Chondrocyte (in vitro differentiated cells): ENCODE results near the gene MFN2. TPM values are rescaled to one million over a fixed set of nuclear protein-coding genes. Genes with fewer than 3 reads are reported as not detected.
A peak's percentile ranks its signal among the peaks of the same experiment; 100 is the strongest.

ENCODE experiments used
- DNase-seq: peaks from one replicate; pipeline ENCODE4 v3.0.0; 2021; ENCODE audit warnings: mixed read lengths, low spot score
- H3K27ac Mint-ChIP-seq: one replicate; pipeline ENCODE4 v1.8.0; 2021; ENCODE audit warnings: mild to moderate bottlenecking, moderate library complexity, mixed read lengths; ENCODE audit not compliant: unreplicated experiment
- H3K27me3 Mint-ChIP-seq: 2 replicates; pipeline ENCODE4 v1.8.0; 2021; ENCODE audit warnings: low read depth, mixed read lengths
- H3K36me3 Mint-ChIP-seq: 2 replicates; pipeline ENCODE4 v1.8.0; 2021; ENCODE audit warnings: low read depth, mixed read lengths
- H3K4me1 Mint-ChIP-seq: 2 replicates; pipeline ENCODE4 v1.8.0; 2021; ENCODE audit warnings: low read depth, mild to moderate bottlenecking, mixed read lengths
- H3K4me3 Mint-ChIP-seq: one replicate; pipeline ENCODE4 v1.8.0; 2021; ENCODE audit warnings: mild to moderate bottlenecking, moderate library complexity, mixed read lengths; ENCODE audit not compliant: unreplicated experiment
- H3K9me3 Mint-ChIP-seq: 2 replicates; pipeline ENCODE4 v1.8.0; 2021; ENCODE audit warnings: low read depth, mixed read lengths
- total RNA-seq: library from RNA; stranded (reverse); gene quantifications from 3 replicates; pipeline ENCODE4 v1.2.1, GENCODE V29; 2021
- TF ChIP-seq, protein P1 (sequence below): fragments of 200-600 bp; sonication (generic); IDR thresholded peaks from 2 replicates; pipeline ENCODE4 v1.5.0; 2021; ENCODE audit warnings: antibody characterized with exemption, mild to moderate bottlenecking, moderate library complexity

MFN2 gene
- total RNA-seq, 1 donor from 2014 or later, result 56.6 TPM

DNA sequence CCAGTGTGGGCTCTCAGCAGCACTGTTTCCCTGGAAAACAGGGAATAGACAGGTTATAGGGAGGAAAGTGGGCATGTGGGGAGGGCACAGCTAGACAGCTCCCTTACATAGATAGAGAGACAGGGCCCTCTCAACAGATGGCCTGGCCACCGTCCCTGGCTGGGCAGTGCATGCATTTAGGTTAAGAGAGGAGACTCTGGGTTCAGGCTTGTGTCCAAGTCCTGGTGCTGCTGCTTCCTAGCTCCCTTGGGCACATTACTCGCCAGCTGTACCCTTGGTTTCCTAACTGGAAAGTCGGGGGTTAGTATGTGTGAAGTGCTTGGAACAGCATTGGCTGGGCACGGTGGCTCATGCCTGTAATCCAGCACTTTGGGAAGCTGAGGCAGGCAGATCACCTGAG, 36.6 kb upstream of the MFN2 start:
- H3K9me3 Mint-ChIP-seq, result no peaks in the 10 kb centered on the region
- no peak overlapping the region for H3K27ac Mint-ChIP-seq
- TF ChIP-seq, protein P1, sequence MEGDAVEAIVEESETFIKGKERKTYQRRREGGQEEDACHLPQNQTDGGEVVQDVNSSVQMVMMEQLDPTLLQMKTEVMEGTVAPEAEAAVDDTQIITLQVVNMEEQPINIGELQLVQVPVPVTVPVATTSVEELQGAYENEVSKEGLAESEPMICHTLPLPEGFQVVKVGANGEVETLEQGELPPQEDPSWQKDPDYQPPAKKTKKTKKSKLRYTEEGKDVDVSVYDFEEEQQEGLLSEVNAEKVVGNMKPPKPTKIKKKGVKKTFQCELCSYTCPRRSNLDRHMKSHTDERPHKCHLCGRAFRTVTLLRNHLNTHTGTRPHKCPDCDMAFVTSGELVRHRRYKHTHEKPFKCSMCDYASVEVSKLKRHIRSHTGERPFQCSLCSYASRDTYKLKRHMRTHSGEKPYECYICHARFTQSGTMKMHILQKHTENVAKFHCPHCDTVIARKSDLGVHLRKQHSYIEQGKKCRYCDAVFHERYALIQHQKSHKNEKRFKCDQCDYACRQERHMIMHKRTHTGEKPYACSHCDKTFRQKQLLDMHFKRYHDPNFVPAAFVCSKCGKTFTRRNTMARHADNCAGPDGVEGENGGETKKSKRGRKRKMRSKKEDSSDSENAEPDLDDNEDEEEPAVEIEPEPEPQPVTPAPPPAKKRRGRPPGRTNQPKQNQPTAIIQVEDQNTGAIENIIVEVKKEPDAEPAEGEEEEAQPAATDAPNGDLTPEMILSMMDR, result no peak
- H3K27me3 Mint-ChIP-seq, result no peaks in the 10 kb centered on the region
- peaks cover 20% of the 10 kb centered on the region for H3K4me1 Mint-ChIP-seq
- H3K4me3 Mint-ChIP-seq, result no peak overlapping the region
- no peak for DNase-seq
- peaks cover 21% of the 10 kb centered on the region for H3K36me3 Mint-ChIP-seq

DNA sequence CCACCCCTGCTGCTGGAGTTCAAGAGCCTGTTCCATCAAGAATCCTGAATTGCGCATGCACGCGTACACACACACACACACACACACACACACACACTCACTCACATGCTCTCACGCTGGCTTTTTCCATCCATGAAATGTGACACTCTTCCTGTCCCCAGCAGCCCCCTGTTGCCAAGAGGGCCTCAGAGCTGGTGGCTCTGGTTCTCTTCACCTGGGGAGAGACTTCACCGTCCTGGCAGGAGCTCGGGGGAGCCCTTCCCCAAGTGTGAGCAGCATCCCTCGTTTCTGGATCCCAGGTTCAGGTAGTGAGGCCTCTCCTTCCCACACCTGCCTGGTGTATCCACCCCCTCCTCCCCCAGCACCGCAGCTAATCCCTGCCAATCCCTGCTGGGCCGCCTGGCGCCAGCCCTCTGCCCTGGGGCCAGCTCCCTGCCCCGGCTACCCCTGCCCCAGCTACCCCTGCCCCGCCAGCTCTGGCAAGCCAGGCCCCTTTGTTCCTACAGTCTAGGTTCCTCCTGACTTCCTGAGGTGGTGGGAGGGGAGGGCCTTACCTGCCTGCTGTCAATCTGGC, 35.8 kb upstream of the MFN2 start:
- no peaks in the 10 kb centered on the region for H3K9me3 Mint-ChIP-seq
- peaks cover 12% of the 10 kb centered on the region for H3K4me1 Mint-ChIP-seq
- TF ChIP-seq, protein P1, result no peak
- peak overlapping the region; percentile 66 for H3K27ac Mint-ChIP-seq
- peaks cover 19% of the 10 kb centered on the region for H3K36me3 Mint-ChIP-seq
- no peak overlapping the region for H3K4me3 Mint-ChIP-seq
- no peaks in the 10 kb centered on the region for H3K27me3 Mint-ChIP-seq
- DNase-seq, result no peak

- H3K36me3 Mint-ChIP-seq, result peaks cover 24% of the 10 kb centered on the region
- H3K4me1 Mint-ChIP-seq, result no peaks in the 10 kb centered on the region
- H3K4me3 Mint-ChIP-seq, result no peak overlapping the region
- TF ChIP-seq, protein P1, result no peak
- no peak for DNase-seq
- H3K27ac Mint-ChIP-seq, result peak overlapping the region; percentile 19
- H3K27me3 Mint-ChIP-seq, result no peaks in the 10 kb centered on the region
- no peaks in the 10 kb centered on the region for H3K9me3 Mint-ChIP-seq
Observed at GRCh38 chr1:11946647-11947046, 33.6 kb upstream of the MFN2 start.

- Mint-ChIP-seq H3K9me3 (no peaks in the 10 kb centered on the region), H3K4me3 (no peak overlapping the region), H3K27ac (no peak overlapping the region), H3K36me3 (peaks cover 28% of the 10 kb centered on the region), H3K4me1 (no peaks in the 10 kb centered on the region), H3K27me3 (no peaks in the 10 kb centered on the region)
- no peak for DNase-seq
- TF ChIP-seq, protein P1, result no peak
Observed at GRCh38 chr1:11948822-11949458, 31.3 kb upstream of the MFN2 start.

- Mint-ChIP-seq H3K4me3 (no peak overlapping the region), H3K27ac (no peak overlapping the region), H3K36me3 (peaks cover 26% of the 10 kb centered on the region), H3K4me1 (no peaks in the 10 kb centered on the region), H3K9me3 (no peaks in the 10 kb centered on the region), H3K27me3 (no peaks in the 10 kb centered on the region)
- TF ChIP-seq, protein P1, result no peak
- DNase-seq, result no peak
Observed at GRCh38 chr1:11951901-11952300, 28.3 kb upstream of the MFN2 start.
